Transverse colon (tissue), 4 donors: ENCODE data around the gene DOCK10.

Source experiments
- CTCF ChIP-seq, 5 experiments: fragments of 200-600 bp in 3 of 5; fragments of 450-650 bp in 2 of 5; sonication (generic) in 3 of 5; IDR thresholded peaks; 1 replicate in 2 of 5; 2 replicates in 3 of 5; pipeline ENCODE4 v1.5.1; 2016 to 2017; ENCODE audit warnings: antibody characterized with exemption in 5 of 5, inconsistent platforms in 3 of 5, mild to moderate bottlenecking in 2 of 5, moderate library complexity in 1 of 5
- EP300 ChIP-seq: sonication (generic); formaldehyde crosslinking; IDR thresholded peaks from one replicate; pipeline ENCODE4 v1.6.1; 2017; ENCODE audit warnings: antibody characterized with exemption, low read depth
- POLR2A ChIP-seq: fragments of 450-650 bp; IDR thresholded peaks from one replicate; pipeline ENCODE4 v1.6.1; 2016; ENCODE audit warnings: antibody characterized with exemption, mild to moderate bottlenecking, moderate library complexity
- POLR2AphosphoS5 ChIP-seq, 3 donors: sonication (generic); formaldehyde crosslinking; IDR thresholded peaks; one replicate each; pipeline ENCODE4 v1.6.1; 2016; ENCODE audit warnings: antibody characterized with exemption in 3 of 3

- TF ChIP-seq CTCF (IDR thresholded peaks at IDR 0.05) (no peak), POLR2AphosphoS5 (IDR thresholded peaks at IDR 0.05) (no peak), POLR2A (no peak), EP300 (no peak)
Measured at GRCh38 chr2:224938651-224939182, 103.6 kb downstream of the DOCK10 start.
